Kidney capillary endothelial cell (primary cell): ENCODE results near the gene NAV3.

Source experiments
- DNase-seq: peaks from one replicate; pipeline ENCODE4 v3.0.0-alpha.2; 2018; ENCODE audit warnings: low spot score

NAV3 gene

GRCh38 chr12:78187741-78188140 lies 357.0 kb downstream of the NAV3 start:
- no peak for DNase-seq

GRCh38 chr12:78189656-78190055 lies 359.0 kb downstream of the NAV3 start:
- no peak for DNase-seq

GRCh38 chr12:78191611-78192010 lies 360.9 kb downstream of the NAV3 start:
- DNase-seq, result no peak

- no peak for DNase-seq
These were observed 362.3 kb downstream of the NAV3 start for GRCh38 chr12:78192979-78193378.

- DNase-seq, result peak; percentile 6
These were observed 363.8 kb downstream of the NAV3 start for GRCh38 chr12:78194448-78194847.

GRCh38 chr12:78198896-78199295 lies 368.2 kb downstream of the NAV3 start:
- no peak for DNase-seq

- no peak for DNase-seq
These were observed 369.2 kb downstream of the NAV3 start for GRCh38 chr12:78199926-78200325.

- no peak for DNase-seq
These were observed 374.2 kb downstream of the NAV3 start for GRCh38 chr12:78204926-78205325.

GRCh38 chr12:78208092-78208491 lies 377.4 kb downstream of the NAV3 start:
- DNase-seq, result no peak

GRCh38 chr12:78209846-78210505 lies 379.3 kb downstream of the NAV3 start:
- no peak for DNase-seq

GRCh38 chr12:78210506-78210860 lies 379.8 kb downstream of the NAV3 start:
- DNase-seq, result no peak

- DNase-seq, result no peak
These were observed 380.2 kb downstream of the NAV3 start for GRCh38 chr12:78210894-78211302.

GRCh38 chr12:78220811-78221210 lies 390.1 kb downstream of the NAV3 start:
- DNase-seq, result no peak

GRCh38 chr12:78224154-78224553 lies 393.5 kb downstream of the NAV3 start:
- DNase-seq, result no peak

- DNase-seq, result no peak
These were observed 396.1 kb downstream of the NAV3 start for GRCh38 chr12:78226763-78227162.

GRCh38 chr12:78229591-78230101 lies 399.0 kb downstream of the NAV3 start:
- DNase-seq, result peak; percentile 19

GRCh38 chr12:78232756-78233155 lies 402.1 kb downstream of the NAV3 start:
- no peak for DNase-seq

GRCh38 chr12:78236264-78236663 lies 405.6 kb downstream of the NAV3 start:
- no peak for DNase-seq

- no peak for DNase-seq
These were observed 408.9 kb downstream of the NAV3 start for GRCh38 chr12:78239544-78239943.

GRCh38 chr12:78240827-78241226 lies 410.1 kb downstream of the NAV3 start:
- no peak for DNase-seq

GRCh38 chr12:78241446-78241845 lies 410.8 kb downstream of the NAV3 start:
- no peak for DNase-seq

GRCh38 chr12:78244916-78245507 lies 414.3 kb downstream of the NAV3 start:
- DNase-seq, result no peak

- no peak for DNase-seq
These were observed 417.6 kb downstream of the NAV3 start for GRCh38 chr12:78248321-78248720.

GRCh38 chr12:78249578-78249977 lies 418.9 kb downstream of the NAV3 start:
- no peak for DNase-seq
